Measurements from ENCODE around the gene DLEC1.

DNA sequence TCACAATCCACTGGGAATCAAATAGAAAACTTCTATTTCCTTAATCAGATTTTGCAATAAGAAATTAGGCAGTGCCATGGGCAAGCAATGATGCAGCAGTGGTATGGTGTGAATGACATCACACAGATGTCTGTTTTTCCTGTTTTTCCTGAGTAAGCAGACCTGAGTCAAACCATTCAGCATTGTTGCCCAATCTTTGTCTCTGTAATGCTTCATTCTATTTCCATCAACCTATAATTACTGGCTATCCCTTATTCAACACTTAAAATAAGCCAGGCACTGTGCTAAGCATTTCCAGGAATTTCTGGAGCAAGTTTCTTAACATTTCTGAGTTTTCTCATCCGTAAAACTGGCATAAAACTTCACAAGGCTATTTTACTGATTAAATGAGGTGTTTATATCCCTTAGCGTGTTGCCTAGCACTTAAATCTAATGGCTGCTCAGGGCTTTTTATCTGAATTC lies 115.1 kb downstream of the DLEC1 start:
- TF ChIP-seq POLR2A (IDR thresholded peaks at IDR 0.05) = no peak
- TF ChIP-seq, protein P1, sequence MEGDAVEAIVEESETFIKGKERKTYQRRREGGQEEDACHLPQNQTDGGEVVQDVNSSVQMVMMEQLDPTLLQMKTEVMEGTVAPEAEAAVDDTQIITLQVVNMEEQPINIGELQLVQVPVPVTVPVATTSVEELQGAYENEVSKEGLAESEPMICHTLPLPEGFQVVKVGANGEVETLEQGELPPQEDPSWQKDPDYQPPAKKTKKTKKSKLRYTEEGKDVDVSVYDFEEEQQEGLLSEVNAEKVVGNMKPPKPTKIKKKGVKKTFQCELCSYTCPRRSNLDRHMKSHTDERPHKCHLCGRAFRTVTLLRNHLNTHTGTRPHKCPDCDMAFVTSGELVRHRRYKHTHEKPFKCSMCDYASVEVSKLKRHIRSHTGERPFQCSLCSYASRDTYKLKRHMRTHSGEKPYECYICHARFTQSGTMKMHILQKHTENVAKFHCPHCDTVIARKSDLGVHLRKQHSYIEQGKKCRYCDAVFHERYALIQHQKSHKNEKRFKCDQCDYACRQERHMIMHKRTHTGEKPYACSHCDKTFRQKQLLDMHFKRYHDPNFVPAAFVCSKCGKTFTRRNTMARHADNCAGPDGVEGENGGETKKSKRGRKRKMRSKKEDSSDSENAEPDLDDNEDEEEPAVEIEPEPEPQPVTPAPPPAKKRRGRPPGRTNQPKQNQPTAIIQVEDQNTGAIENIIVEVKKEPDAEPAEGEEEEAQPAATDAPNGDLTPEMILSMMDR (IDR thresholded peaks at IDR 0.05) = no peak

Measured in gastroesophageal sphincter (tissue), 3 donors.